Smooth muscle cell (in vitro differentiated cells): ENCODE data around the gene PRDM8. TPM values are rescaled to one million over a fixed set of nuclear protein-coding genes. Genes with fewer than 3 reads are reported as not detected.

Experiments used
- DNase-seq: peaks from one replicate; lab custom pipeline; 2025; ENCODE audit not compliant: unreplicated experiment; lab: John Stamatoyannopoulos, UW
- H2AFZ ChIP-seq: fragments of 200-600 bp; sonication (generic); 2 replicates; pipeline ENCODE4 v1.6.0; 2016; ENCODE audit warnings: antibody characterized with exemption, low read depth, mild to moderate bottlenecking
- H3F3A ChIP-seq: fragments of 200-600 bp; sonication (generic); 2 replicates; pipeline ENCODE4 v1.6.0; 2017; ENCODE audit warnings: antibody characterized with exemption, low read depth
- H3K27ac ChIP-seq: fragments of 200-600 bp; sonication (generic); 2 replicates; pipeline ENCODE4 v1.5.1; 2016; ENCODE audit warnings: low read depth, mild to moderate bottlenecking
- H3K27me3 ChIP-seq: fragments of 200-600 bp; sonication (generic); 2 replicates; pipeline ENCODE4 v1.6.1; 2016; ENCODE audit warnings: low read depth, mild to moderate bottlenecking
- H3K36me3 ChIP-seq: fragments of 200-600 bp; sonication (generic); 2 replicates; pipeline ENCODE4 v1.5.1; 2016; ENCODE audit warnings: low read depth
- H3K4me1 ChIP-seq: fragments of 200-600 bp; sonication (generic); 2 replicates; pipeline ENCODE4 v1.5.1; 2016; ENCODE audit warnings: low read depth
- H3K4me2 ChIP-seq: fragments of 200-600 bp; sonication (generic); 2 replicates; pipeline ENCODE4 v1.6.0; 2016; ENCODE audit warnings: mild to moderate bottlenecking
- H3K4me3 ChIP-seq: fragments of 200-600 bp; sonication (generic); 2 replicates; pipeline ENCODE4 v1.5.1; 2016; ENCODE audit warnings: mild to moderate bottlenecking
- H3K79me2 ChIP-seq: fragments of 200-600 bp; sonication (generic); 2 replicates; pipeline ENCODE4 v1.6.0; 2016; ENCODE audit warnings: low read depth, mild to moderate bottlenecking
- H3K9ac ChIP-seq: fragments of 200-600 bp; sonication (generic); 2 replicates; pipeline ENCODE4 v1.6.0; 2016; ENCODE audit warnings: low read depth
- H3K9me3 ChIP-seq: fragments of 200-600 bp; sonication (generic); replicated peaks from 2 replicates; pipeline ENCODE4 v1.5.1; 2016; ENCODE audit warnings: low read depth
- H4K20me1 ChIP-seq: fragments of 200-600 bp; sonication (generic); 2 replicates; pipeline ENCODE4 v1.6.0; 2016; ENCODE audit warnings: low read depth
- WGBS: methylation state at CpG from one replicate; pipeline ENCODE4 v1.1.7; 2016; ENCODE audit warnings: low lambda C conversion rate; 5-methylcytosine and 5-hydroxymethylcytosine counted together
- polyA plus RNA-seq: library from polyadenylated mRNA; unstranded; fragments of >200 nt; fragmentation: Nextera tagmentation; extraction: Ambion mirVana; gene quantifications from 2 replicates; pipeline ENCODE4 v1.2.1, GENCODE V29; 2016
- total RNA-seq: library from RNA; depleted of rRNA; stranded (reverse); fragments of >200 nt; gene quantifications from 2 replicates; pipeline ENCODE4 v1.2.3, GENCODE V29; 2014
- TF ChIP-seq, protein P1 (sequence below): fragments of 200-600 bp; sonication (generic); IDR thresholded peaks from 2 replicates; pipeline ENCODE4 v1.5.1; 2017; ENCODE audit warnings: borderline replicate concordance, mild to moderate bottlenecking, antibody characterized with exemption; ENCODE audit not compliant: insufficient read depth, poor library complexity, severe bottlenecking

PRDM8 gene
- total and polyA plus RNA-seq, 2 experiments from 2014 or later: 0.09 to 0.15 TPM

DNA sequence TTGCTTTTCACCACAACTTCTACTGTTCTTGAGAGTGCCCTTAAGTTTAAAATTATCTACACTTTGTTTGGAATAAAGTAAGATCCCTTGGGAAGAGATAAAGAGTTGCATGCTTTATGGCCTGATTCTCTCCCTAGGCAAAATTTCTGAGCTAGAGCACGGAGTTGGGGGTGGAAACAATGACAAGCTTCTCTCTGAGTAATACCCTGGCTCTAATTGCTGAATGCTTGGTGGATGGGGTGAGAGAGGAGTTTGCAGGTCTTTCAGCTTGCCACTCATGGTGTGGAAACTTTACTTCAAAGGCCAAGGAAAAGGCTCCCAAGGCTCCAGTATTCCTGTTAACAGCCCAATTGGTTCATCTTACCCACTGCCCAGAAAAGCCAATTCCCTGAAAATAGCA, 26.1 kb upstream of the PRDM8 start:
- H3F3A ChIP-seq: no peaks in the 10 kb centered on the region
- no peak overlapping the region for H2AFZ ChIP-seq
- DNase-seq: no peak
- TF ChIP-seq, protein P1, sequence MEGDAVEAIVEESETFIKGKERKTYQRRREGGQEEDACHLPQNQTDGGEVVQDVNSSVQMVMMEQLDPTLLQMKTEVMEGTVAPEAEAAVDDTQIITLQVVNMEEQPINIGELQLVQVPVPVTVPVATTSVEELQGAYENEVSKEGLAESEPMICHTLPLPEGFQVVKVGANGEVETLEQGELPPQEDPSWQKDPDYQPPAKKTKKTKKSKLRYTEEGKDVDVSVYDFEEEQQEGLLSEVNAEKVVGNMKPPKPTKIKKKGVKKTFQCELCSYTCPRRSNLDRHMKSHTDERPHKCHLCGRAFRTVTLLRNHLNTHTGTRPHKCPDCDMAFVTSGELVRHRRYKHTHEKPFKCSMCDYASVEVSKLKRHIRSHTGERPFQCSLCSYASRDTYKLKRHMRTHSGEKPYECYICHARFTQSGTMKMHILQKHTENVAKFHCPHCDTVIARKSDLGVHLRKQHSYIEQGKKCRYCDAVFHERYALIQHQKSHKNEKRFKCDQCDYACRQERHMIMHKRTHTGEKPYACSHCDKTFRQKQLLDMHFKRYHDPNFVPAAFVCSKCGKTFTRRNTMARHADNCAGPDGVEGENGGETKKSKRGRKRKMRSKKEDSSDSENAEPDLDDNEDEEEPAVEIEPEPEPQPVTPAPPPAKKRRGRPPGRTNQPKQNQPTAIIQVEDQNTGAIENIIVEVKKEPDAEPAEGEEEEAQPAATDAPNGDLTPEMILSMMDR: no peak
- H3K4me3 ChIP-seq: no peak overlapping the region
- WGBS: 16% methylated on average over 1 of the region's 1 CpG
- H3K36me3 ChIP-seq: no peaks in the 10 kb centered on the region
- H3K27ac ChIP-seq: no peak overlapping the region
- no peak overlapping the region for H3K9ac ChIP-seq
- H3K9me3 ChIP-seq: no peaks in the 10 kb centered on the region
- H3K4me1 ChIP-seq: no peaks in the 10 kb centered on the region
- H3K27me3 ChIP-seq: peaks cover 25% of the 10 kb centered on the region
- H3K79me2 ChIP-seq: no peaks in the 10 kb centered on the region
- no peaks in the 10 kb centered on the region for H4K20me1 ChIP-seq
- H3K4me2 ChIP-seq: no peak overlapping the region

DNA sequence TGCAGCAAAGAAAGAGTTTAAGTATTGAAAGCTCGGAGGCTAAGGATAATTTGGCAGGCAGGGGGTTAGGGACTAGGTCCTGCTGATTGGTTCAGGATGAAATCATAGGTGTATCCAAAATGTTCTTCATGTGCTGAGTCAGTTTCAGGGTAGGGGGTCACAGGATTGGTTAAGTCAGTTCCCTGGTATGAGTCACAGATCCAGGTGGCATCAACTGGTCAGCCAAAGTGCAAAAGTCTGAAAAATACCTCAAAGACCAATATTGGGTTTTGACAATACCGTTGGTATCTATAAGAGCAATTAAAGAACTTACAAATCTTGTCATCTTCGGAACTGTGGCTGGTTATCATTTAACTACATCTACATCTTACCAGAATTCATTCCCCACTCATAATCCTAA, 25.6 kb upstream of the PRDM8 start:
- H3K36me3 ChIP-seq: no peaks in the 10 kb centered on the region
- no peaks in the 10 kb centered on the region for H3F3A ChIP-seq
- H2AFZ ChIP-seq: no peak overlapping the region
- no peaks in the 10 kb centered on the region for H4K20me1 ChIP-seq
- WGBS: 87% methylated on average over 3 of the region's 3 CpGs
- no peak for DNase-seq
- no peaks in the 10 kb centered on the region for H3K4me1 ChIP-seq
- H3K4me3 ChIP-seq: no peak overlapping the region
- no peaks in the 10 kb centered on the region for H3K9me3 ChIP-seq
- TF ChIP-seq, protein P1: no peak
- no peak overlapping the region for H3K27ac ChIP-seq
- H3K79me2 ChIP-seq: no peaks in the 10 kb centered on the region
- no peak overlapping the region for H3K9ac ChIP-seq
- no peak overlapping the region for H3K4me2 ChIP-seq
- peaks cover 21% of the 10 kb centered on the region for H3K27me3 ChIP-seq

DNA sequence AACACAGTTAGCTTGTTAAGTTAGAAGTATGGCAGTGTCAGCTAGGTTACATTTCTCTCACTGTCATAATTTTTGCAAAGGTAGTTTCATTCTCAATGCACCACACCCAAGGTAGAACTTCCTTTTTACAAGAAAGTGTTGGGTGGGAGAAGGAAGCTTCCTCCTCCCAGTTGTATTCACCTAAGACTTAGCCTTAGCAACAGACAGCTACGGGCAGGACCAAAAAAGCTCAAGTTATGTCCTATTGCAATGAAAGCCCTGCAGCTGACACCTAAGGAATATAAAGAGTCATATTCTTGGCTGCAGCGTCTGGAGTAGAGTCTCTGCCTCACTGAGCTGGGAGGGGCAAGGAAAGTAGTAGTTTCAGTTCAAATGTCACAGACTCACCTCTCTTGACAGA, 25.1 kb upstream of the PRDM8 start:
- WGBS: 90% methylated on average over 2 of the region's 2 CpGs
- no peaks in the 10 kb centered on the region for H4K20me1 ChIP-seq
- H3K9me3 ChIP-seq: no peaks in the 10 kb centered on the region
- no peak overlapping the region for H3K4me2 ChIP-seq
- no peak overlapping the region for H3K4me3 ChIP-seq
- H3K27me3 ChIP-seq: peaks cover 16% of the 10 kb centered on the region
- H3K4me1 ChIP-seq: no peaks in the 10 kb centered on the region
- no peak overlapping the region for H3K9ac ChIP-seq
- no peaks in the 10 kb centered on the region for H3K79me2 ChIP-seq
- no peaks in the 10 kb centered on the region for H3F3A ChIP-seq
- DNase-seq: no peak
- H2AFZ ChIP-seq: no peak overlapping the region
- H3K36me3 ChIP-seq: no peaks in the 10 kb centered on the region
- H3K27ac ChIP-seq: no peak overlapping the region
- TF ChIP-seq, protein P1: no peak

DNA sequence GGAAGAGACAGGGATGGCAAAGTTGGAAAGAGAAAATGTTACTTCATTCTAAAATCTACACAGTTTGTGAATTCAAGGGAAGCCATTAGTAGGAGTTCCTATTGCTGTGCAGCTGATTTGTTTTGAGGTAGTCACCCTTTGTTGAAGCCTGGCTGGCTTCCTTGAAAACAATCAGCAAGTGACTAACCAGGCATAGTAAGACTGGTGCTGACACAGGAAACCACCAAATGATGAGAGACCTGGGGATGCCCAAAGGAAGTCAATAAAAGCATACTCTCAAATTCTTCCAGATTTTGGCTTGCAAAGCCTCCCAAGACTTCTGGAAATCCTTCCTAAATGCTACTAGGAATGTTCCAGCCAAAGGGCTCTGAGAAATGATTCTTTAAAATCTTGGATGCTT, 23.9 kb upstream of the PRDM8 start:
- Histone ChIP-seq H3K4me3 (no peak overlapping the region), H3K36me3 (no peaks in the 10 kb centered on the region), H3K9me3 (no peaks in the 10 kb centered on the region), H4K20me1 (no peaks in the 10 kb centered on the region), H3K27me3 (peaks cover 4% of the 10 kb centered on the region), H3K27ac (no peak overlapping the region), H2AFZ (no peak overlapping the region), H3K79me2 (no peaks in the 10 kb centered on the region), H3K4me1 (no peaks in the 10 kb centered on the region), H3K9ac (no peak overlapping the region), H3K4me2 (no peak overlapping the region), H3F3A (no peaks in the 10 kb centered on the region)
- DNase-seq: no peak
- TF ChIP-seq, protein P1: no peak
